GM21723 (cell line): ENCODE measurements around the gene FBP1.

Source experiments
- ATAC-seq: cut with Tn5 transposase; IDR thresholded peaks from one replicate; pipeline ENCODE4 v1.9.1; 2021; ENCODE audit warnings: mild to moderate bottlenecking, moderate library complexity; ENCODE audit not compliant: unreplicated experiment

FBP1 gene

GRCh38 chr9:94639061-94639998 lies at the start of gene FBP1:
FBP1 (minus strand) TSS chr9:94639518; CDS start chr9:94639310, 208 bp downstream.
- ATAC-seq: peak; percentile 65

GRCh38 chr9:94687451-94687850 lies 48.1 kb upstream of the FBP1 start:
- ATAC-seq: no peak

- ATAC-seq: no peak
These were observed 46.0 kb upstream of the FBP1 start for GRCh38 chr9:94685359-94685758.

- peak; percentile 62 for ATAC-seq
These were observed 42.2 kb upstream of the FBP1 start for GRCh38 chr9:94681508-94681907.

GRCh38 chr9:94680621-94681020 lies 41.3 kb upstream of the FBP1 start:
- no peak for ATAC-seq

- ATAC-seq: no peak
These were observed 40.7 kb upstream of the FBP1 start for GRCh38 chr9:94680020-94680419.

- no peak for ATAC-seq
These were observed 40.3 kb upstream of the FBP1 start for GRCh38 chr9:94679587-94679986.

GRCh38 chr9:94677929-94678328 lies 38.6 kb upstream of the FBP1 start:
- no peak for ATAC-seq

GRCh38 chr9:94676446-94677131 lies 37.3 kb upstream of the FBP1 start:
- ATAC-seq: no peak

- ATAC-seq: no peak
These were observed 35.9 kb upstream of the FBP1 start for GRCh38 chr9:94675008-94675881.

GRCh38 chr9:94672811-94673487 lies 33.6 kb upstream of the FBP1 start:
- no peak for ATAC-seq

- peak; percentile 80 for ATAC-seq
These were observed 29.8 kb upstream of the FBP1 start for GRCh38 chr9:94668928-94669729.

- ATAC-seq: no peak
These were observed 29.2 kb upstream of the FBP1 start for GRCh38 chr9:94668418-94668927.

GRCh38 chr9:94666364-94667099 lies 27.2 kb upstream of the FBP1 start:
- ATAC-seq: no peak

GRCh38 chr9:94665613-94666012 lies 26.3 kb upstream of the FBP1 start:
- ATAC-seq: no peak

GRCh38 chr9:94664801-94665200 lies 25.5 kb upstream of the FBP1 start:
- no peak for ATAC-seq

- no peak for ATAC-seq
These were observed 24.3 kb upstream of the FBP1 start for GRCh38 chr9:94663640-94664039.

GRCh38 chr9:94663140-94663539 lies 23.8 kb upstream of the FBP1 start:
- ATAC-seq: no peak
